H9 (cell line): ENCODE measurements around the gene LRRC74B. TPM values are rescaled to one million over a fixed set of nuclear protein-coding genes. Genes with fewer than 3 reads are reported as not detected.

Source experiments
- DNase-seq: peaks from one replicate; pipeline ENCODE4 v3.0.0-alpha.2; 2017
- H2AFZ ChIP-seq: one replicate; pipeline ENCODE4 v1.6.1; 2013; ENCODE audit warnings: mild to moderate bottlenecking, low read length, control low read depth, moderate library complexity
- H2AK5ac ChIP-seq: 2 replicates; pipeline ENCODE4 v1.6.1; 2013; ENCODE audit warnings: low read length, control low read depth, mixed read lengths; ENCODE audit not compliant: insufficient read length
- H2BK120ac ChIP-seq: one replicate; pipeline ENCODE4 v1.6.1; 2013; ENCODE audit warnings: low read depth, mild to moderate bottlenecking, low read length, control low read depth, inconsistent platforms; ENCODE audit not compliant: poor library complexity, severe bottlenecking
- H2BK12ac ChIP-seq: 2 replicates; pipeline ENCODE4 v1.6.1; 2013; ENCODE audit warnings: low read length, control low read depth, mixed read lengths, low read depth; ENCODE audit not compliant: insufficient read length
- H2BK15ac ChIP-seq: 2 replicates; pipeline ENCODE4 v1.6.1; 2013; ENCODE audit warnings: low read depth, low read length, control low read depth
- H2BK20ac ChIP-seq: one replicate; pipeline ENCODE4 v1.6.1; 2013; ENCODE audit warnings: low read depth, mild to moderate bottlenecking, low read length, control low read depth, inconsistent platforms; ENCODE audit not compliant: poor library complexity, severe bottlenecking
- H2BK5ac ChIP-seq: 2 replicates; pipeline ENCODE4 v1.6.1; 2013; ENCODE audit warnings: low read length, control low read depth, mixed read lengths; ENCODE audit not compliant: insufficient read length
- H3K14ac ChIP-seq: 2 replicates; pipeline ENCODE4 v1.6.1; 2013; ENCODE audit warnings: low read length, control low read depth; ENCODE audit not compliant: insufficient read depth
- H3K18ac ChIP-seq: 2 replicates; pipeline ENCODE4 v1.6.1; 2013; ENCODE audit warnings: low read depth, mild to moderate bottlenecking, mixed read lengths, low read length, control low read depth; ENCODE audit not compliant: insufficient read length
- H3K23ac ChIP-seq: 2 replicates; pipeline ENCODE4 v1.6.1; 2013; ENCODE audit warnings: low read length, control low read depth, mixed read lengths, low read depth; ENCODE audit not compliant: insufficient read length
- H3K23me2 ChIP-seq: 2 replicates; pipeline ENCODE4 v1.6.1; 2013; ENCODE audit warnings: low read depth, mild to moderate bottlenecking, mixed read lengths, low read length, control low read depth; ENCODE audit not compliant: insufficient read length, poor library complexity, severe bottlenecking
- H3K27ac ChIP-seq: 2 replicates; pipeline ENCODE4 v1.5.1; 2013; ENCODE audit warnings: low read length, control low read depth, mixed read lengths, low read depth; ENCODE audit not compliant: insufficient read length
- H3K27me3 ChIP-seq: 2 replicates; pipeline ENCODE4 v1.6.1; 2013; ENCODE audit warnings: low read length, control low read depth, inconsistent platforms; ENCODE audit not compliant: insufficient read depth
- H3K4ac ChIP-seq: 2 replicates; pipeline ENCODE4 v1.6.1; 2013; ENCODE audit warnings: low read depth, mild to moderate bottlenecking, control low read depth, inconsistent platforms, low read length, moderate library complexity
- H3K4me1 ChIP-seq: 2 replicates; pipeline ENCODE4 v1.6.1; 2013; ENCODE audit warnings: low read length, control low read depth, inconsistent platforms; ENCODE audit not compliant: insufficient read depth
- H3K4me2 ChIP-seq: 2 replicates; pipeline ENCODE4 v1.6.1; 2013; ENCODE audit warnings: low read length, control low read depth, mixed read lengths; ENCODE audit not compliant: insufficient read length, insufficient read depth
- H3K56ac ChIP-seq: 2 replicates; pipeline ENCODE4 v1.6.1; 2013; ENCODE audit warnings: low read depth, mild to moderate bottlenecking, mixed read lengths, low read length, control low read depth; ENCODE audit not compliant: insufficient read length
- H3K79me1 ChIP-seq: 2 replicates; pipeline ENCODE4 v1.6.1; 2013; ENCODE audit warnings: low read depth, mild to moderate bottlenecking, moderate library complexity, low read length, control low read depth, inconsistent platforms; ENCODE audit not compliant: insufficient read depth, poor library complexity, severe bottlenecking
- H3K79me2 ChIP-seq: 2 replicates; pipeline ENCODE4 v1.6.1; 2013; ENCODE audit warnings: low read length, control low read depth, inconsistent platforms; ENCODE audit not compliant: insufficient read depth
- H3K9ac ChIP-seq: 2 replicates; pipeline ENCODE4 v1.6.1; 2013; ENCODE audit warnings: low read length, control low read depth, mixed read lengths; ENCODE audit not compliant: insufficient read length; ENCODE audit errors: extremely low read depth
- H3K9me3 ChIP-seq: one replicate; pipeline ENCODE4 v1.6.1; 2013; ENCODE audit warnings: low read depth, low read length, inconsistent platforms; ENCODE audit not compliant: control insufficient read depth
- H3T11ph ChIP-seq: one replicate; pipeline ENCODE4 v1.6.1; 2013; ENCODE audit warnings: mild to moderate bottlenecking, low read length, control low read depth, inconsistent platforms
- H4K20me1 ChIP-seq: one replicate; pipeline ENCODE4 v1.6.1; 2013; ENCODE audit not compliant: control insufficient read depth, insufficient read length, insufficient read depth
- H4K5ac ChIP-seq: 2 replicates; pipeline ENCODE4 v1.6.1; 2013; ENCODE audit warnings: low read depth, mild to moderate bottlenecking, mixed read lengths, low read length, control low read depth; ENCODE audit not compliant: insufficient read length
- H4K8ac ChIP-seq: replicated peaks from 2 replicates; pipeline ENCODE4 v1.6.1; 2013; ENCODE audit warnings: low read length, control low read depth, mixed read lengths, low read depth; ENCODE audit not compliant: insufficient read length
- H4K91ac ChIP-seq: 2 replicates; pipeline ENCODE4 v1.6.1; 2013; ENCODE audit warnings: low read depth, mild to moderate bottlenecking, moderate library complexity, mixed read lengths, low read length, control low read depth; ENCODE audit not compliant: insufficient read length
- H3K27ac Mint-ChIP-seq, 3 experiments: 2 replicates in 2 of 3; 3 replicates in 1 of 3; pipeline ENCODE4 v1.8.0; 2020 to 2021; ENCODE audit warnings: mixed read lengths in 3 of 3, mild to moderate bottlenecking in 1 of 3, moderate library complexity in 1 of 3
- H3K27me3 Mint-ChIP-seq: 2 replicates; pipeline ENCODE4 v1.8.0; 2021; ENCODE audit warnings: low read depth, mild to moderate bottlenecking, moderate library complexity, mixed read lengths
- H3K36me3 Mint-ChIP-seq, 3 experiments: 2 replicates in 2 of 3; 3 replicates in 1 of 3; pipeline ENCODE4 v1.8.0; 2020 to 2021; ENCODE audit warnings: low read depth in 3 of 3, mixed read lengths in 3 of 3; ENCODE audit not compliant: insufficient read depth in 1 of 3
- H3K4me1 Mint-ChIP-seq, 2 experiments: 2 replicates each; pipeline ENCODE4 v1.8.0; 2020; ENCODE audit warnings: mixed read lengths in 2 of 2
- H3K4me3 Mint-ChIP-seq, 2 experiments: 2 replicates in 1 of 2; 3 replicates in 1 of 2; pipeline ENCODE4 v1.8.0; 2020 to 2021; ENCODE audit warnings: mild to moderate bottlenecking in 2 of 2, mixed read lengths in 2 of 2, moderate library complexity in 1 of 2
- H3K9me3 Mint-ChIP-seq, 2 experiments: 2 replicates in 1 of 2; 3 replicates in 1 of 2; pipeline ENCODE4 v1.8.0; 2020; ENCODE audit warnings: mild to moderate bottlenecking in 2 of 2, mixed read lengths in 2 of 2, moderate library complexity in 1 of 2
- WGBS: extraction: QIAGEN DNeasy Blood & Tissue Kit; methylation state at CpG from one replicate; pipeline ENCODE4 v1.1.7; 2013; ENCODE audit warnings: missing lambda C conversion rate, low lambda C conversion rate, mixed read lengths; ENCODE audit not compliant: insufficient read length; ENCODE audit errors: extremely low coverage; 5-methylcytosine and 5-hydroxymethylcytosine counted together
- total RNA-seq: library from RNA; stranded (reverse); gene quantifications from 2 replicates; pipeline ENCODE4 v1.2.1, GENCODE V29; 2021
- TF ChIP-seq, protein P1 (sequence below): fragments of 200-600 bp; sonication (generic); conservative IDR thresholded peaks from 3 replicates; pipeline ENCODE4 v1.8.0; 2021; ENCODE audit warnings: antibody characterized with exemption, mild to moderate bottlenecking

Gene LRRC74B
- total RNA-seq, 1 experiment from 2014 or later, result not detected

DNA sequence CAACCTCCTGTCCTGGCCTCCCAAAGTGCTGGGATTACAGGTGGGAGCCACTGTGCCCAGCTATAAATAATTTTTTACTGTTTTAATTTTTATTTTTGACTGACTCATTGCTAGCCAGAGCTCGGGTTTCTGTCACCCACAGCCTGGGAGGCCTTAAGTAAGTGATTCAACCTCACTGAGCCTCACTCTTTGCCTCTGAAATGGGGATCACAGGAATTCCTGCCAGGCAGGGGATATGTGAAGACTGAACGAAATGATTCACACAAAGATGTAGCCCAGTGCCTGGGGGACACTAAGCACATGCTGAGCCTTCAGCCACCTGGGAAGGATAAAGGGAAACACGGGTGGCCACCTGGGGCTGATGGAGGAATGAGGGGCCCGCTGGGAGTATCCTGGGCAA, 3.8 kb upstream of the LRRC74B start:
- Histone ChIP-seq H3K23me2 (peaks cover 4% of the 10 kb centered on the region), H3K4ac (no peak overlapping the region), H3K27ac (no peak overlapping the region), H3K4me2 (no peak overlapping the region), H3K27me3 (no peaks in the 10 kb centered on the region), H4K91ac (no peak overlapping the region), H3K9me3 (no peaks in the 10 kb centered on the region), H3K23ac (no peak overlapping the region), H4K5ac (no peak overlapping the region), H2AFZ (no peak overlapping the region), H2BK20ac (no peak overlapping the region), H3K9ac (no peak overlapping the region), H3K79me2 (no peaks in the 10 kb centered on the region), H2BK15ac (no peak overlapping the region), H3K79me1 (no peaks in the 10 kb centered on the region), H2BK120ac (no peak overlapping the region), H3K18ac (no peak overlapping the region), H2BK12ac (no peak overlapping the region), H3T11ph (no peak overlapping the region), H3K14ac (no peak overlapping the region), H4K8ac (no peak overlapping the region), H2BK5ac (no peak overlapping the region), H4K20me1 (no peaks in the 10 kb centered on the region), H2AK5ac (no peak overlapping the region), H3K56ac (no peak overlapping the region), H3K4me1 (no peaks in the 10 kb centered on the region)
- H3K36me3 Mint-ChIP-seq, result no peaks in the 10 kb centered on the region
- H3K27ac Mint-ChIP-seq, result no peak overlapping the region; a peak in 1 of 7 replicates
- no peak overlapping the region for H3K4me3 Mint-ChIP-seq
- H3K27me3 Mint-ChIP-seq, result peaks cover 29% of the 10 kb centered on the region
- TF ChIP-seq, protein P1, sequence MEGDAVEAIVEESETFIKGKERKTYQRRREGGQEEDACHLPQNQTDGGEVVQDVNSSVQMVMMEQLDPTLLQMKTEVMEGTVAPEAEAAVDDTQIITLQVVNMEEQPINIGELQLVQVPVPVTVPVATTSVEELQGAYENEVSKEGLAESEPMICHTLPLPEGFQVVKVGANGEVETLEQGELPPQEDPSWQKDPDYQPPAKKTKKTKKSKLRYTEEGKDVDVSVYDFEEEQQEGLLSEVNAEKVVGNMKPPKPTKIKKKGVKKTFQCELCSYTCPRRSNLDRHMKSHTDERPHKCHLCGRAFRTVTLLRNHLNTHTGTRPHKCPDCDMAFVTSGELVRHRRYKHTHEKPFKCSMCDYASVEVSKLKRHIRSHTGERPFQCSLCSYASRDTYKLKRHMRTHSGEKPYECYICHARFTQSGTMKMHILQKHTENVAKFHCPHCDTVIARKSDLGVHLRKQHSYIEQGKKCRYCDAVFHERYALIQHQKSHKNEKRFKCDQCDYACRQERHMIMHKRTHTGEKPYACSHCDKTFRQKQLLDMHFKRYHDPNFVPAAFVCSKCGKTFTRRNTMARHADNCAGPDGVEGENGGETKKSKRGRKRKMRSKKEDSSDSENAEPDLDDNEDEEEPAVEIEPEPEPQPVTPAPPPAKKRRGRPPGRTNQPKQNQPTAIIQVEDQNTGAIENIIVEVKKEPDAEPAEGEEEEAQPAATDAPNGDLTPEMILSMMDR, result no peak
- WGBS, result no CpG with 5 or more reads among the region's 4 CpGs
- H3K9me3 Mint-ChIP-seq, result no peaks in the 10 kb centered on the region
- peaks cover 15 to 17% of the 10 kb centered on the region in 2 experiments for H3K4me1 Mint-ChIP-seq
- no peak for DNase-seq
